Tibial nerve (tissue), 4 donors: ENCODE data around the gene RIMS4.

Experiments used
- CTCF ChIP-seq, 5 experiments: fragments of 200-600 bp in 3 of 5; fragments of 450-650 bp in 2 of 5; sonication (generic) in 3 of 5; IDR thresholded peaks; one replicate each; pipeline ENCODE4 v1.5.1; 2016 to 2019; ENCODE audit warnings: antibody characterized with exemption in 5 of 5, mild to moderate bottlenecking in 3 of 5, moderate library complexity in 2 of 5
- EP300 ChIP-seq, 2 donors: sonication (generic); formaldehyde crosslinking; IDR thresholded peaks; one replicate each; pipeline ENCODE4 v1.6.1; 2017; ENCODE audit warnings: antibody characterized with exemption in 2 of 2, mild to moderate bottlenecking in 1 of 2
- POLR2A ChIP-seq, 2 donors: fragments of 450-650 bp; IDR thresholded peaks; one replicate each; pipeline ENCODE4 v1.6.1; 2017; ENCODE audit warnings: antibody characterized with exemption in 2 of 2, mild to moderate bottlenecking in 2 of 2, moderate library complexity in 2 of 2

GRCh38 chr20:44785768-44786167 is 24.6 kb downstream of the RIMS4 start:
- no peak for TF ChIP-seq CTCF (IDR thresholded peaks at IDR 0.05)
- TF ChIP-seq POLR2A (IDR thresholded peaks at IDR 0.05) = no peak
- no peak for TF ChIP-seq EP300 (IDR thresholded peaks at IDR 0.05)
